WI38 (cell line): ENCODE measurements around the gene NR3C2.

Experiments used
- H3K4me3 ChIP-seq: 2 replicates; pipeline ENCODE4 v1.5.1; 2011; ENCODE audit warnings: low read depth, mild to moderate bottlenecking, control low read depth, low read length
- TF ChIP-seq, protein P1 (sequence below): IDR thresholded peaks from 2 replicates; pipeline ENCODE4 v1.5.1; 2012; ENCODE audit warnings: low read depth, mild to moderate bottlenecking, control low read depth, low read length

NR3C2 gene

DNA sequence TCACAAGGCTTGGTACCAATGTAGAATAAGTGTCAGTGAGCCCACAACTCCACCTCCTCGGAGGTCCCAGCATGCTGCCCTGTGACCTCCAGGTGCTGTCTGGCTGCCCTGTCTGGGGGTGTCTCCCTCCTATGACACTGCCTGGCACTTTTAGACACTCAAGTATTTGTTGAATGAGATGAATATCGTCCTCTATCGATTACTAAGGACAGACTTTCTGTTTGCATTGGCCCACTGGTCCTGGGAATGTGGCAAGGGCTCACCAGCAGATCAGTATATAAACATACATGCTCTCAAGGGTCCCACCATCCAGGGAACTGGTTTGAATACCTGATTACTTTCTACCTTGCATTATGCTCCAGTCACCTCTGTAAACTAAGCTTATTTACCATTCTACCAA lies 333.0 kb downstream of the NR3C2 start:
- H3K4me3 ChIP-seq: no peak overlapping the region
- TF ChIP-seq, protein P1, sequence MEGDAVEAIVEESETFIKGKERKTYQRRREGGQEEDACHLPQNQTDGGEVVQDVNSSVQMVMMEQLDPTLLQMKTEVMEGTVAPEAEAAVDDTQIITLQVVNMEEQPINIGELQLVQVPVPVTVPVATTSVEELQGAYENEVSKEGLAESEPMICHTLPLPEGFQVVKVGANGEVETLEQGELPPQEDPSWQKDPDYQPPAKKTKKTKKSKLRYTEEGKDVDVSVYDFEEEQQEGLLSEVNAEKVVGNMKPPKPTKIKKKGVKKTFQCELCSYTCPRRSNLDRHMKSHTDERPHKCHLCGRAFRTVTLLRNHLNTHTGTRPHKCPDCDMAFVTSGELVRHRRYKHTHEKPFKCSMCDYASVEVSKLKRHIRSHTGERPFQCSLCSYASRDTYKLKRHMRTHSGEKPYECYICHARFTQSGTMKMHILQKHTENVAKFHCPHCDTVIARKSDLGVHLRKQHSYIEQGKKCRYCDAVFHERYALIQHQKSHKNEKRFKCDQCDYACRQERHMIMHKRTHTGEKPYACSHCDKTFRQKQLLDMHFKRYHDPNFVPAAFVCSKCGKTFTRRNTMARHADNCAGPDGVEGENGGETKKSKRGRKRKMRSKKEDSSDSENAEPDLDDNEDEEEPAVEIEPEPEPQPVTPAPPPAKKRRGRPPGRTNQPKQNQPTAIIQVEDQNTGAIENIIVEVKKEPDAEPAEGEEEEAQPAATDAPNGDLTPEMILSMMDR: no peak

DNA sequence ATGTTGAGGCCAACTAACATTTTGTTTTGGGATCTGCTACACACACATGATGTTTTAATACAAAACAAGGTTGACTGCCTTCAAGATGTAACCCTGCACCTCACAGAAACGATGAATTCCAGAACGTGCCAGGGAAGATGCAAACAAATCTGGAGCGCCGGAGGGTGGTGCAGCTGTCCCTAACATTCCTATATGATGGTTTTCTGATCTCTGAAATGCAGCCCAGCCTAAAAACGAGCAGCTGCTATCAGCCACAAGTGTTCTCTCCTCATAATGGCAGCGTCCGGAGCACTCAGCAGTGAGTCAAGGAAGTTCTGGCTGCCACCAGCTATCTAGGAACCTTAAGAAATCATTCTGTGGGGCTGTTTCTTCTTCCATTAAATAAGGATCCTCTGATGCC lies 333.4 kb downstream of the NR3C2 start:
- TF ChIP-seq, protein P1: no peak
- H3K4me3 ChIP-seq: no peak overlapping the region

DNA sequence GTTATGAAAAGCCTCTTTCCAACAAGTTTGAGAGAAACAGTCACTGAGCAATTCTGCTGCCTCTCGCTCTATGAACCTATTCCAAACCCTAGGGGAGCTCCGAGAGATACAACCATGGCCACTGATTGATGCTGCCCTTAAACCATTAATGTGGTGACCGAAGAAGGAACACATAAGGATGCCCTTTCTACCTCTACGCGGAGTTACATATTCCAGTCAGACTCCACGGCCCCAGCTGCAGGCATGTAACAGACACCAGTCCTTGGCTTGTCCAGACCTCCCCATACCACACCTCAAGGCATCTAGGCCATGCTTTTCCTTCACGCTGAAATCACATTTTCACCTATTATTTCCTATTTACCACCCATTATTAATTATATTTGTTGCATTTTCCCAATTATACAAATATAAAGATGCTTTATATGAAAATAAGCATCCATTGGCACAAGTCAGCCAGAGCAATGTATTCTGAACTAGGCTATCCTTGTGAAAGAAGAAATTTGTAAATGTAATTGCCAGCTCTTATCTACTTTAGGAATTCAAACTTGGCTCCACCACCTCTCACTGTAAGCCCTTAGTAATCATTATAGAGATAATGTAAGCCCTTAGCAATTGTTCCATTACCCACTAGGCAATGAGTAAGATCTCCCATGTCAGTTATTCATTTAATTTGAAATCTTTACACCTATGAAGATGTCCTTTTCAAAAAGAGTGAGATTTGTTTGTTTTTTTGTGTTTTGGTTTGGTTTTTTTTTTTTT lies 338.4 kb downstream of the NR3C2 start:
- TF ChIP-seq, protein P1: no peak
- H3K4me3 ChIP-seq: no peak overlapping the region

DNA sequence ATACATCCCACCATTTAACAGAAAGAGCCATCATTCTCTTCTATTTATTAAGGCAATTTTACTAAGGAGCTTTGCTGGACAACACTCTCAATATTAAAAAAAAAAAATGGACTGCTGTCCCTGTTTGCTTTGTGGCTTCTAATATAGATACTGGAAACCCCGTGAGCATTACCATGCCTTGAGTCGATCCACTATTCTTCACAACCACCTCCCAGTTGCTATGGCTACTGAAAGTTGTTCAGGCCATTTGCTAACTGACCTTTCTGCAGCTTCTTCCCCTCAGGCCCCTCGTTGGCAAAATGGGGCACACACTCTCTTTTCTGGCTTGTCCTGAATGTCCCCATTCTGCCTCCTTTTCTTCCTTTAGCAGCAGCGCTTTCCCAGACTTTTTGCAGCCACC lies 340.4 kb downstream of the NR3C2 start:
- no peak overlapping the region for H3K4me3 ChIP-seq
- TF ChIP-seq, protein P1: no peak

DNA sequence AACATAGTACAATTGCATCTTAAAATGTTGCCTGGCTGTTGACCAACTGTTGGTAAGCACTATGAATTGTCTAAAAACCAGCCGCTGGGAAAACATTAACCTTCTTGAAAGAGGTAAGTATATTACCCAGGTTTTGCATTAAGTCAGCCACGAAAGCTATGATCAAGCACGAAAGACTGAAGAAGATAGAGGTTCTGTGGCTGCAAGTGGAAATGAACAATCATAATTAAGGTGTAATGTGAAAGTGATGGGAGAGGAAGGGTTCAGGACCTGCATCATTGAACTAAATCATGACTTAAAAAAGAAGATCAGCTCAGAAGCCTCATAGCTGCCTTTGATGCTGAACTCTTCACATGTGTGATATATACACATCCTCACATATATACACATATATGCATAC lies 341.0 kb downstream of the NR3C2 start:
- no peak overlapping the region for H3K4me3 ChIP-seq
- TF ChIP-seq, protein P1: no peak

DNA sequence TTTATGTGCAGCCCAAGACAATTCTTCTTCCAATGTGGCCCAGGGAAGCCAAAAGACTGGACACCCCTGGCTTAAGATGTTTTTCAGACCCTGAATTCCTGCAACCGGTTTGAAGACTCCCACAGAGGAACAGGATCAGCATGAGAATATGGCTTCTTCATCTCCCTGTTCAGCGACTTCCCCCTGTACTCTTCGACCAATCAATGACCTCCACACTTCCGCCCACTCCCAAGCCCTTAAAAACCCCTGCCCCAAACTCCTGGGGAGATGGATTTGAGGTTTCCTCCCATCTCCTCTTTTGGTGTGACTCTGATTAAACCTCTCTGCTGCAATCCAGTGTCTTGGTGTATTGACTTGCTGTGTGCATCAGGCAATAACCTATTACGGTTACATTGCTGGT lies 344.4 kb downstream of the NR3C2 start:
- TF ChIP-seq, protein P1: no peak
- no peak overlapping the region for H3K4me3 ChIP-seq

DNA sequence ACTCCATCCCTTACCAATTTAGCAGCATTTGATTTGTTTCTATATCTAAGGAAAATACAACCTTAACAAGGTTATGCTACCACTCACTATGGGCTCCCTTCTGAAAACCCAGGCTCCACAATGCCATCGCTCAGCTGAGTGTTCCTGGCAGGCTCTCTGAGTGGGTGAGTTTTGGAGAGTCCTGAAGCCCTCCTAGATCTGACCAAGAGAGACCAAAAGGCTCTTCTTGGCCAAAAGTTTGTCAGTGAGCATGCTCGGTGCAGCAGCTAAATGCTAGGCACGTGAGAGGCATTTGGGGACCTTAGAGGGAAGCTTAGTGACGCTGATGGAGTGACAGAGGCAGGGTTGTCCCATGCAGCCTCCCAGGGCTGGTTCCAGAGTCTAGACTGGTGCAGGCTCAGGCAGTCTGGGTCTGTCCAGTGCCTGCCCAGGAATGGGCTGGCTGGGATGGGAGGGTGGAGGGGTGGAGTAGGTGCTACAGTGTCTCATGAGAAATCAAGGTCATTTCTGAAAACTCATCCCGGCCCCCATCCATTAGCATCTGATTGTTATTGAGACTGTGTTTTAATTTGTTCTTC lies 346.8 kb downstream of the NR3C2 start:
- TF ChIP-seq, protein P1: no peak
- H3K4me3 ChIP-seq: no peak overlapping the region
